ENCODE measurements around the gene DOCK3. TPM values are rescaled to one million over a fixed set of nuclear protein-coding genes. Genes with fewer than 3 reads are reported as not detected.
"Not testable (repeated sequence)": the region's sequence is repeated elsewhere in the genome, so short reads cannot be mapped to it uniquely, and the experiment has no call there.

DOCK3 gene
- total RNA-seq, 1 donor from 2014 or later = 10.0 TPM

- no peak overlapping the region for H3K4me3 Mint-ChIP-seq (ENCODE audit: low read depth)
- peaks cover 14% of the 10 kb centered on the region for H3K36me3 Mint-ChIP-seq (ENCODE audit: insufficient read depth)
- no peak for TF ChIP-seq CTCF (IDR thresholded peaks at IDR 0.05; ENCODE audit: unreplicated experiment)
- H3K9me3 Mint-ChIP-seq (ENCODE audit: low read depth) = peaks cover 7% of the 10 kb centered on the region
- peaks cover 10% of the 10 kb centered on the region for H3K4me1 Mint-ChIP-seq (ENCODE audit: low read depth)
- H3K27me3 Mint-ChIP-seq = no peaks in the 10 kb centered on the region
- no peak for DNase-seq (ENCODE audit: low spot score, unreplicated experiment)
- H3K27ac Mint-ChIP-seq = no peak overlapping the region
These were observed 427.7 kb downstream of the DOCK3 start for GRCh38 chr3:51102396-51102795.

- DNase-seq (ENCODE audit: low spot score, unreplicated experiment) = no peak
- TF ChIP-seq CTCF (IDR thresholded peaks at IDR 0.05; ENCODE audit: unreplicated experiment) = no peak
- Mint-ChIP-seq H3K36me3 (ENCODE audit: insufficient read depth) (peaks cover 24% of the 10 kb centered on the region), H3K27ac (no peak overlapping the region), H3K9me3 (ENCODE audit: low read depth) (peaks cover 39% of the 10 kb centered on the region), H3K4me3 (ENCODE audit: low read depth) (no peak overlapping the region), H3K27me3 (no peaks in the 10 kb centered on the region), H3K4me1 (ENCODE audit: low read depth) (peaks cover 3% of the 10 kb centered on the region)
These were observed 431.6 kb downstream of the DOCK3 start for GRCh38 chr3:51106242-51106876.

- no peak for DNase-seq (ENCODE audit: low spot score, unreplicated experiment)
- peaks cover 24% of the 10 kb centered on the region for H3K36me3 Mint-ChIP-seq (ENCODE audit: insufficient read depth)
- peaks cover 44% of the 10 kb centered on the region for H3K9me3 Mint-ChIP-seq (ENCODE audit: low read depth)
- no peak for TF ChIP-seq CTCF (IDR thresholded peaks at IDR 0.05; ENCODE audit: unreplicated experiment)
- H3K27me3 Mint-ChIP-seq = no peaks in the 10 kb centered on the region
- H3K4me3 Mint-ChIP-seq (ENCODE audit: low read depth) = no peak overlapping the region
- H3K27ac Mint-ChIP-seq = no peak overlapping the region
- H3K4me1 Mint-ChIP-seq (ENCODE audit: low read depth) = no peaks in the 10 kb centered on the region
These were observed 435.9 kb downstream of the DOCK3 start for GRCh38 chr3:51110586-51110985.

- peaks cover 5% of the 10 kb centered on the region for H3K36me3 Mint-ChIP-seq (ENCODE audit: insufficient read depth)
- no peak overlapping the region for H3K4me3 Mint-ChIP-seq (ENCODE audit: low read depth)
- no peak for TF ChIP-seq CTCF (IDR thresholded peaks at IDR 0.05; ENCODE audit: unreplicated experiment)
- H3K9me3 Mint-ChIP-seq (ENCODE audit: low read depth) = peaks cover 16% of the 10 kb centered on the region
- no peak for DNase-seq (ENCODE audit: low spot score, unreplicated experiment)
- no peaks in the 10 kb centered on the region for H3K27me3 Mint-ChIP-seq
- H3K4me1 Mint-ChIP-seq (ENCODE audit: low read depth) = no peaks in the 10 kb centered on the region
- no peak overlapping the region for H3K27ac Mint-ChIP-seq
These were observed 448.2 kb downstream of the DOCK3 start for GRCh38 chr3:51122944-51123343.

- peaks cover 11% of the 10 kb centered on the region for H3K9me3 Mint-ChIP-seq (ENCODE audit: low read depth)
- H3K27me3 Mint-ChIP-seq = no peaks in the 10 kb centered on the region
- no peak overlapping the region for H3K27ac Mint-ChIP-seq
- DNase-seq (ENCODE audit: low spot score, unreplicated experiment) = no peak
- no peaks in the 10 kb centered on the region for H3K4me1 Mint-ChIP-seq (ENCODE audit: low read depth)
- TF ChIP-seq CTCF (IDR thresholded peaks at IDR 0.05; ENCODE audit: unreplicated experiment) = no peak
- H3K4me3 Mint-ChIP-seq (ENCODE audit: low read depth) = no peak overlapping the region
- peaks cover 5% of the 10 kb centered on the region for H3K36me3 Mint-ChIP-seq (ENCODE audit: insufficient read depth)
These were observed 448.8 kb downstream of the DOCK3 start for GRCh38 chr3:51123531-51123930.

GRCh38 chr3:51131607-51132006, 456.9 kb downstream of the DOCK3 start:
- peaks cover 11% of the 10 kb centered on the region for H3K36me3 Mint-ChIP-seq (ENCODE audit: insufficient read depth)
- peaks cover 26% of the 10 kb centered on the region for H3K9me3 Mint-ChIP-seq (ENCODE audit: low read depth)
- H3K4me3 Mint-ChIP-seq (ENCODE audit: low read depth) = not testable (repeated sequence)

More at GRCh38 chr3:51131607-51132006, 456.9 kb downstream of the DOCK3 start:
- not testable (repeated sequence) for H3K4me1 Mint-ChIP-seq (ENCODE audit: low read depth); H3K27ac Mint-ChIP-seq; DNase-seq (ENCODE audit: low spot score, unreplicated experiment); H3K27me3 Mint-ChIP-seq
